Right lobe of liver (tissue), 4 donors: ENCODE data around the gene CLEC2L.

Source experiments
- CTCF ChIP-seq, 4 donors: fragments of 200-600 bp in 3 of 4; fragments of 450-650 bp in 1 of 4; IDR thresholded peaks; one replicate each; pipeline versions ENCODE4 v1.5.1 to v1.8.0; 2016 to 2022; ENCODE audit warnings: antibody characterized with exemption in 4 of 4, mild to moderate bottlenecking in 2 of 4
- POLR2A ChIP-seq: fragments of 450-650 bp; IDR thresholded peaks from one replicate; pipeline ENCODE4 v1.6.1; 2017; ENCODE audit warnings: antibody characterized with exemption, mild to moderate bottlenecking
- donor health status: DM: no; HTN: no; CAD: no.
- donor health status: DM: no; HTN: no; CAD: no.
- donor health status: DM: no; HTN: yes; CAD: no.

- TF ChIP-seq CTCF (IDR thresholded peaks at IDR 0.05) (no peak), POLR2A (no peak)
Measured at GRCh38 chr7:139571190-139571589, 47.7 kb downstream of the CLEC2L start.
